Gastrocnemius medialis (tissue), 4 donors: ENCODE results near the gene NYAP1. TPM values are rescaled to one million over a fixed set of nuclear protein-coding genes. Genes with fewer than 3 reads are reported as not detected.
"Not testable (repeated sequence)": the region's sequence is repeated elsewhere in the genome, so short reads cannot be mapped to it uniquely, and the experiment has no call there.

Experiments used
- ATAC-seq, 2 donors: fragments of 150-250 bp; one replicate each; pipeline ENCODE4 v1.9.1; 2016
- DNase-seq, 2 donors: peaks; one replicate each; pipeline ENCODE4 v3.0.0-alpha.2; 2019
- H3K27ac ChIP-seq, 4 donors: fragments of 200-600 bp; sonication (generic); 1 replicate in 1 of 4; 2 replicates in 3 of 4; pipeline ENCODE4 v1.5.1; 2016 to 2018; ENCODE audit warnings: mild to moderate bottlenecking in 2 of 4, moderate library complexity in 1 of 4
- H3K27me3 ChIP-seq, 3 donors: fragments of 200-600 bp; sonication (generic) in 2 of 3; 1 replicate in 1 of 3; 2 replicates in 2 of 3; pipeline versions ENCODE4 v1.5.1 to v1.6.0; 2016 to 2019; ENCODE audit warnings: mild to moderate bottlenecking in 1 of 3, moderate library complexity in 1 of 3
- H3K36me3 ChIP-seq, 2 donors: fragments of 200-600 bp; sonication (generic) in 1 of 2; one replicate each; pipeline ENCODE4 v1.5.1; 2017 to 2018
- H3K4me1 ChIP-seq, 2 donors: fragments of 200-600 bp; sonication (generic) in 1 of 2; one replicate each; pipeline ENCODE4 v1.5.1; 2016 to 2017; ENCODE audit warnings: mild to moderate bottlenecking in 2 of 2
- H3K4me3 ChIP-seq, 4 donors: fragments of 200-600 bp; sonication (generic) in 3 of 4; 1 replicate in 1 of 4; 2 replicates in 3 of 4; pipeline ENCODE4 v1.5.1; 2016 to 2019; ENCODE audit warnings: mild to moderate bottlenecking in 2 of 4
- H3K9me3 ChIP-seq, 3 donors: fragments of 200-600 bp; sonication (generic) in 2 of 3; 1 replicate in 1 of 3; 2 replicates in 2 of 3; pipeline ENCODE4 v1.5.1; 2016 to 2019
- CTCF ChIP-seq, 5 experiments: fragments of 450-650 bp in 3 of 5; fragments of 200-600 bp in 2 of 5; sonication (generic) in 2 of 5; IDR thresholded peaks in 4 of 5; conservative IDR thresholded peaks in 1 of 5; 1 replicate in 4 of 5; 2 replicates in 1 of 5; pipeline ENCODE4 v1.5.1; 2016 to 2019; ENCODE audit warnings: antibody characterized with exemption in 5 of 5, mild to moderate bottlenecking in 3 of 5, moderate library complexity in 3 of 5
- POLR2A ChIP-seq, 2 donors: fragments of 450-650 bp; IDR thresholded peaks; one replicate each; pipeline ENCODE4 v1.6.1; 2017; ENCODE audit warnings: antibody characterized with exemption in 2 of 2, mild to moderate bottlenecking in 2 of 2, moderate library complexity in 2 of 2
- in situ Hi-C, 4 donors: fragments of 200-750 bp; cut with MboI; loops; one replicate each; pipeline versions ENCODE4 v1.15.0 to v1.8.0; 2017; ENCODE audit warnings: low sequenced_read_pairs in 4 of 4
- intact Hi-C: fragments of 100-400 bp; cut with DNase I; formaldehyde crosslinking; loops from one replicate; pipeline ENCODE4 v1.15.1; 2023; ENCODE audit warnings: low total_unique reads
- total RNA-seq, 4 donors: library from RNA; depleted of rRNA; stranded (reverse); fragments of >200 nt; gene quantifications; one replicate each; pipeline versions ENCODE4 v1.1.0 to v1.2.3, GENCODE V29; 2016

NYAP1 gene
- total RNA-seq, 4 donors from 2014 or later = 0.29 TPM; not detected in 3

- Histone ChIP-seq H3K27me3 (no peaks in the 10 kb centered on the region), H3K27ac (no peak overlapping the region), H3K4me1 (no peaks in the 10 kb centered on the region), H3K36me3 (no peaks in the 10 kb centered on the region), H3K4me3 (no peak overlapping the region), H3K9me3 (no peaks in the 10 kb centered on the region)
- no peak for TF ChIP-seq CTCF (IDR thresholded peaks at IDR 0.05 in 4 of 5, conservative IDR thresholded peaks at IDR 0.05 in 1 of 5)
- TF ChIP-seq POLR2A (IDR thresholded peaks at IDR 0.05) = no peak
- in situ Hi-C loops = no loop called here
- intact Hi-C loops = no loop called here
- no peak for DNase-seq
- ATAC-seq = no peak
Measured at GRCh38 chr7:100519580-100519979, 35.9 kb downstream of the NYAP1 start.

GRCh38 chr7:100520138-100520537, 36.4 kb downstream of the NYAP1 start:
- Histone ChIP-seq H3K4me1 (no peaks in the 10 kb centered on the region), H3K9me3 (no peaks in the 10 kb centered on the region), H3K27me3 (no peaks in the 10 kb centered on the region), H3K36me3 (no peaks in the 10 kb centered on the region), H3K4me3 (no peak overlapping the region), H3K27ac (no peak overlapping the region)
- TF ChIP-seq CTCF (IDR thresholded peaks at IDR 0.05 in 4 of 5, conservative IDR thresholded peaks at IDR 0.05 in 1 of 5) (no peak), POLR2A (IDR thresholded peaks at IDR 0.05) (no peak)
- intact Hi-C loops = no loop called here
- ATAC-seq (no peak), DNase-seq (no peak)
- in situ Hi-C loops = no loop called here

GRCh38 chr7:100521076-100521475, 37.3 kb downstream of the NYAP1 start:
- Histone ChIP-seq H3K9me3 (no peaks in the 10 kb centered on the region), H3K4me3 (no peak overlapping the region), H3K36me3 (no peaks in the 10 kb centered on the region), H3K27ac (no peak overlapping the region), H3K27me3 (no peaks in the 10 kb centered on the region), H3K4me1 (no peaks in the 10 kb centered on the region)
- in situ Hi-C loops = no loop called here
- no peak for DNase-seq
- ATAC-seq = no peak
- TF ChIP-seq CTCF (IDR thresholded peaks at IDR 0.05 in 4 of 5, conservative IDR thresholded peaks at IDR 0.05 in 1 of 5) = no peak
- TF ChIP-seq POLR2A (IDR thresholded peaks at IDR 0.05) = no peak
- intact Hi-C loops = no loop called here

GRCh38 chr7:100521909-100522593, 38.3 kb downstream of the NYAP1 start:
- H3K9me3 ChIP-seq, H3K4me3 ChIP-seq, H3K36me3 ChIP-seq, in situ Hi-C loops, DNase-seq, H3K27ac ChIP-seq, H3K4me1 ChIP-seq, H3K27me3 ChIP-seq, intact Hi-C loops, ATAC-seq: not testable (repeated sequence)

- intact Hi-C loops, in situ Hi-C loops, DNase-seq, H3K27me3 ChIP-seq, ATAC-seq, H3K4me3 ChIP-seq, H3K9me3 ChIP-seq, H3K4me1 ChIP-seq, H3K27ac ChIP-seq, H3K36me3 ChIP-seq: not testable (repeated sequence)
Measured at GRCh38 chr7:100523192-100523591, 39.5 kb downstream of the NYAP1 start.

GRCh38 chr7:100528108-100528866, 44.6 kb downstream of the NYAP1 start:
- DNase-seq, H3K27me3 ChIP-seq, H3K27ac ChIP-seq, H3K9me3 ChIP-seq, intact Hi-C loops, H3K4me3 ChIP-seq, H3K36me3 ChIP-seq, ATAC-seq, in situ Hi-C loops, H3K4me1 ChIP-seq: not testable (repeated sequence)
